Right cardiac atrium (tissue), 5 donors: ENCODE data around the gene UBP1. TPM values are rescaled to one million over a fixed set of nuclear protein-coding genes. Genes with fewer than 3 reads are reported as not detected.
A peak's percentile ranks its signal among the peaks of the same experiment; 100 is the strongest.
"Not testable (repeated sequence)": the region's sequence is repeated elsewhere in the genome, so short reads cannot be mapped to it uniquely, and the experiment has no call there.

Source experiments
- ATAC-seq, 2 donors: fragments of 200-7000 bp; cut with Tn5 transposase; one replicate each; pipeline versions ENCODE4 v1.8.0 to v1.9.1; 2020; ENCODE audit warnings: moderate library complexity in 2 of 2, mild to moderate bottlenecking in 1 of 2
- DNase-seq, 3 donors: peaks; one replicate each; pipeline ENCODE4 v3.0.0-alpha.2; 2020
- H3K27ac ChIP-seq: one replicate; pipeline ENCODE4 v1.5.1; 2013; ENCODE audit warnings: mild to moderate bottlenecking, low read length, control low read depth, moderate library complexity
- H3K27me3 ChIP-seq: one replicate; pipeline ENCODE4 v1.6.1; 2013; ENCODE audit not compliant: control insufficient read depth, insufficient read depth
- H3K4me1 ChIP-seq: one replicate; pipeline ENCODE4 v1.6.1; 2013; ENCODE audit warnings: low read length; ENCODE audit not compliant: control insufficient read depth, insufficient read depth
- H3K4me3 ChIP-seq: one replicate; pipeline ENCODE4 v1.5.1; 2013; ENCODE audit warnings: low read length, control low read depth
- H3K9me3 ChIP-seq: one replicate; pipeline ENCODE4 v1.6.1; 2013; ENCODE audit warnings: low read length; ENCODE audit not compliant: control insufficient read depth
- WGBS: extraction: QIAGEN DNeasy Blood & Tissue Kit; methylation state at CpG from one replicate; pipeline ENCODE4 v1.1.7; 2013; 5-methylcytosine and 5-hydroxymethylcytosine counted together
- intact Hi-C, 4 donors: fragments of 100-400 bp; cut with DNase I; formaldehyde crosslinking; loops; one replicate each; pipeline versions ENCODE4 v1.11.0 to v1.14.0; 2022 to 2023
- polyA plus RNA-seq: library from polyadenylated mRNA; stranded (reverse); fragments of 200-250 nt; gene quantifications from one replicate; pipeline ENCODE4 v1.2.3, GENCODE V29; 2013
- total RNA-seq, 4 donors: library from RNA; stranded (reverse); fragmentation: NEBNext Ultra II Directional; extraction: Animal tissue kit (Norgen Biotek cat#: 25700); gene quantifications; one replicate each; pipeline ENCODE4 v1.2.1, GENCODE V29; 2021
- donor health status: healthy with polysubstance abuse.
- donor health status: DM: no; HTN: yes; CAD: no.
- donor health status: DM: no; HTN: no; CAD: no.
- donor health status: DM: no; HTN: yes; CAD: no; lungs with severe emphysema.
- donor health status: DM: yes; HTN: yes; CAD: no.

The UBP1 gene
- total and polyA plus RNA-seq, 5 donors, result 22.4 to 47.4 (median 44.6) TPM

GRCh38 chr3:33456756-33457155 lies 16.6 kb upstream of the UBP1 start:
- no peak overlapping the region for H3K27ac ChIP-seq
- H3K9me3 ChIP-seq, result no peaks in the 10 kb centered on the region
- WGBS, result 88% methylated on average over 2 of the region's 2 CpGs
- H3K4me1 ChIP-seq, result no peaks in the 10 kb centered on the region
- intact Hi-C loops, result no loop called here
- H3K27me3 ChIP-seq, result no peaks in the 10 kb centered on the region
- ATAC-seq, result no peak
- no peak for DNase-seq
- H3K4me3 ChIP-seq, result no peak overlapping the region

GRCh38 chr3:33453331-33453761 lies 13.1 kb upstream of the UBP1 start:
- Histone ChIP-seq H3K27me3 (no peaks in the 10 kb centered on the region), H3K4me1 (no peaks in the 10 kb centered on the region), H3K9me3 (no peaks in the 10 kb centered on the region), H3K27ac (no peak overlapping the region), H3K4me3 (no peak overlapping the region)
- intact Hi-C loops, result no loop called here
- DNase-seq (no peak), ATAC-seq (no peak)
- WGBS, result 96% methylated on average over 19 of the region's 19 CpGs

- H3K27me3 ChIP-seq, intact Hi-C loops, H3K4me3 ChIP-seq, DNase-seq, ATAC-seq, H3K27ac ChIP-seq, H3K4me1 ChIP-seq, H3K9me3 ChIP-seq: not testable (repeated sequence)
- 85% methylated on average over 1 of the region's 1 CpG for WGBS
Observed at GRCh38 chr3:33451994-33452393, 11.8 kb upstream of the UBP1 start.

- intact Hi-C loops, result no loop called here
Observed at GRCh38 chr3:33447958-33448357, 7.8 kb upstream of the UBP1 start.

GRCh38 chr3:33447256-33447625 lies 7.0 kb upstream of the UBP1 start:
- H3K27ac ChIP-seq, intact Hi-C loops, H3K4me1 ChIP-seq, H3K27me3 ChIP-seq, ATAC-seq, H3K4me3 ChIP-seq, H3K9me3 ChIP-seq, DNase-seq: not testable (repeated sequence)
- 88% methylated on average over 7 of the region's 7 CpGs for WGBS

More at GRCh38 chr3:33447958-33448357, 7.8 kb upstream of the UBP1 start:
- 96% methylated on average over 15 of the region's 15 CpGs for WGBS
- no peaks in the 10 kb centered on the region for H3K9me3 ChIP-seq
- ATAC-seq, result no peak
- no peaks in the 10 kb centered on the region for H3K27me3 ChIP-seq
- H3K27ac ChIP-seq, result no peak overlapping the region
- DNase-seq, result no peak
- no peak overlapping the region for H3K4me3 ChIP-seq
- H3K4me1 ChIP-seq, result no peaks in the 10 kb centered on the region

- DNase-seq (no peak), ATAC-seq (no peak)
- peaks cover 3% of the 10 kb centered on the region for H3K4me1 ChIP-seq
- no peaks in the 10 kb centered on the region for H3K27me3 ChIP-seq
- intact Hi-C loops, result no loop called here
- WGBS, result 96% methylated on average over 4 of the region's 4 CpGs
- no peaks in the 10 kb centered on the region for H3K9me3 ChIP-seq
- peak overlapping the region; percentile 24 for H3K27ac ChIP-seq
- H3K4me3 ChIP-seq, result no peak overlapping the region
Observed at GRCh38 chr3:33442190-33442589, 2.0 kb upstream of the UBP1 start.

GRCh38 chr3:33441225-33441976 lies 1.2 kb upstream of the UBP1 start:
- 27% methylated on average over 26 of the region's 26 CpGs for WGBS
- Histone ChIP-seq H3K27me3 (no peaks in the 10 kb centered on the region), H3K4me1 (peaks cover 5% of the 10 kb centered on the region), H3K4me3 (peak overlapping the region; percentile 87), H3K9me3 (no peaks in the 10 kb centered on the region), H3K27ac (peak overlapping the region; percentile 100)
- intact Hi-C loops, result no loop called here
- DNase-seq, result peak in 2 of 3 donors; percentile 67 to 88
- ATAC-seq, result peak; percentile 1 to 7

- DNase-seq (peak; percentile 68 to 83 (median 82)), ATAC-seq (peak; percentile 0 to 1)
- intact Hi-C loops, result no loop called here
- Histone ChIP-seq H3K9me3 (no peaks in the 10 kb centered on the region), H3K4me3 (peak overlapping the region; percentile 86), H3K4me1 (peaks cover 8% of the 10 kb centered on the region), H3K27ac (peak overlapping the region; percentile 88), H3K27me3 (no peaks in the 10 kb centered on the region)
- under 1% methylated on average over 93 of the region's 93 CpGs for WGBS
Observed at GRCh38 chr3:33439546-33440327, 468 bp downstream of the UBP1 start.

- Histone ChIP-seq H3K4me1 (peaks cover 8% of the 10 kb centered on the region), H3K9me3 (no peaks in the 10 kb centered on the region), H3K27me3 (no peaks in the 10 kb centered on the region), H3K4me3 (peak overlapping the region; percentile 86), H3K27ac (peak overlapping the region; percentile 88)
- no peak for ATAC-seq
- 3% methylated on average over 12 of the region's 12 CpGs for WGBS
- DNase-seq, result no peak
- intact Hi-C loops, result no loop called here
Observed at GRCh38 chr3:33438881-33439545, 1.2 kb downstream of the UBP1 start.

GRCh38 chr3:33438284-33438668 lies 1.9 kb downstream of the UBP1 start:
- 7% methylated on average over 4 of the region's 4 CpGs for WGBS

More at GRCh38 chr3:33438284-33438668, 1.9 kb downstream of the UBP1 start:
- ATAC-seq (no peak), DNase-seq (no peak)
- Histone ChIP-seq H3K27me3 (no peaks in the 10 kb centered on the region), H3K4me1 (peaks cover 8% of the 10 kb centered on the region), H3K9me3 (no peaks in the 10 kb centered on the region), H3K27ac (peak overlapping the region; percentile 64), H3K4me3 (peak overlapping the region; percentile 86)
- intact Hi-C loops, result no loop called here
